Measurements from ENCODE around the gene FYB2.

GRCh38 chr1:56671542-56671941 is 147.7 kb downstream of the FYB2 start:
- TF ChIP-seq CTCF (IDR thresholded peaks at IDR 0.05; ENCODE audit: insufficient read depth, low read length, poor library complexity, severe bottlenecking): no peak
- TF ChIP-seq EZH2phosphoT487 (conservative IDR thresholded peaks at IDR 0.05; ENCODE audit: low read length): no peak

All from SU-DHL-6 (cell line).